ENCODE results near the gene NECTIN3.
A peak's percentile ranks its signal among the peaks of the same experiment; 100 is the strongest.

NECTIN3 gene

GRCh38 chr3:111071257-111072030, at the start of gene NECTIN3:
NECTIN3 (plus strand) TSS chr3:111071816; CDS start chr3:111072018, 202 bp downstream.
- H3K4me3 ChIP-seq (ENCODE audit: low read length) = peak within 1 kb of the TSS; percentile 71
- peak; percentile 95 for DNase-seq (ENCODE audit: low read depth)
- TF ChIP-seq CTCF (IDR thresholded peaks at IDR 0.05; ENCODE audit: insufficient read depth, low read depth, low read length, missing control alignments) = no peak

GRCh38 chr3:111027868-111028267, 43.7 kb upstream of the NECTIN3 start:
- DNase-seq (ENCODE audit: low read depth) = no peak
- TF ChIP-seq CTCF (IDR thresholded peaks at IDR 0.05; ENCODE audit: insufficient read depth, low read depth, low read length, missing control alignments) = no peak
- H3K4me3 ChIP-seq (ENCODE audit: low read length) = no peak overlapping the region

- H3K4me3 ChIP-seq (ENCODE audit: low read length) = no peak overlapping the region
- TF ChIP-seq CTCF (IDR thresholded peaks at IDR 0.05; ENCODE audit: insufficient read depth, low read depth, low read length, missing control alignments) = no peak
- no peak for DNase-seq (ENCODE audit: low read depth)
Measured at GRCh38 chr3:111031538-111031937, 40.1 kb upstream of the NECTIN3 start.

- peak; percentile 18 for DNase-seq (ENCODE audit: low read depth)
- no peak overlapping the region for H3K4me3 ChIP-seq (ENCODE audit: low read length)
- TF ChIP-seq CTCF (IDR thresholded peaks at IDR 0.05; ENCODE audit: insufficient read depth, low read depth, low read length, missing control alignments) = no peak
Measured at GRCh38 chr3:111032677-111033076, 38.9 kb upstream of the NECTIN3 start.

- DNase-seq (ENCODE audit: low read depth) = peak; percentile 71
- no peak overlapping the region for H3K4me3 ChIP-seq (ENCODE audit: low read length)
- no peak for TF ChIP-seq CTCF (IDR thresholded peaks at IDR 0.05; ENCODE audit: insufficient read depth, low read depth, low read length, missing control alignments)
Measured at GRCh38 chr3:111033470-111034050, 38.1 kb upstream of the NECTIN3 start.

- DNase-seq (ENCODE audit: low read depth) = no peak
- no peak overlapping the region for H3K4me3 ChIP-seq (ENCODE audit: low read length)
- no peak for TF ChIP-seq CTCF (IDR thresholded peaks at IDR 0.05; ENCODE audit: insufficient read depth, low read depth, low read length, missing control alignments)
Measured at GRCh38 chr3:111035316-111035715, 36.3 kb upstream of the NECTIN3 start.

Measured in epithelial cell of esophagus (primary cell).